HG02870 (cell line): ENCODE measurements around the gene CARD11.
"Not testable (repeated sequence)": the region's sequence is repeated elsewhere in the genome, so short reads cannot be mapped to it uniquely, and the experiment has no call there.

ENCODE experiments used
- ATAC-seq: cut with Tn5 transposase; IDR thresholded peaks from one replicate; pipeline ENCODE4 v1.9.1; 2021; ENCODE audit warnings: mild to moderate bottlenecking, moderate library complexity; ENCODE audit not compliant: unreplicated experiment

CARD11 gene

GRCh38 chr7:2928613-2929311, 114.9 kb downstream of the CARD11 start:
- no peak for ATAC-seq

GRCh38 chr7:2928256-2928612, 115.4 kb downstream of the CARD11 start:
- ATAC-seq, result no peak

GRCh38 chr7:2927592-2927991, 116.1 kb downstream of the CARD11 start:
- no peak for ATAC-seq

- no peak for ATAC-seq
These were observed 116.7 kb downstream of the CARD11 start for GRCh38 chr7:2926896-2927405.

GRCh38 chr7:2926120-2926895, 117.4 kb downstream of the CARD11 start:
- ATAC-seq, result no peak

GRCh38 chr7:2924866-2925840, 118.5 kb downstream of the CARD11 start:
- ATAC-seq, result no peak

- ATAC-seq, result no peak
These were observed 119.6 kb downstream of the CARD11 start for GRCh38 chr7:2923886-2924574.

- ATAC-seq, result no peak
These were observed 120.3 kb downstream of the CARD11 start for GRCh38 chr7:2923291-2923781.

- no peak for ATAC-seq
These were observed 120.8 kb downstream of the CARD11 start for GRCh38 chr7:2922866-2923265.

- ATAC-seq, result no peak
These were observed 121.3 kb downstream of the CARD11 start for GRCh38 chr7:2922348-2922691.

GRCh38 chr7:2921653-2922347, 121.9 kb downstream of the CARD11 start:
- no peak for ATAC-seq

GRCh38 chr7:2920956-2921652, 122.6 kb downstream of the CARD11 start:
- ATAC-seq, result no peak

GRCh38 chr7:2920480-2920879, 123.2 kb downstream of the CARD11 start:
- ATAC-seq, result not testable (repeated sequence)

- no peak for ATAC-seq
These were observed 123.6 kb downstream of the CARD11 start for GRCh38 chr7:2920041-2920440.

GRCh38 chr7:2919256-2919655, 124.4 kb downstream of the CARD11 start:
- ATAC-seq, result no peak

GRCh38 chr7:2918406-2918805, 125.3 kb downstream of the CARD11 start:
- no peak for ATAC-seq

GRCh38 chr7:2915023-2915422, 128.6 kb downstream of the CARD11 start:
- no peak for ATAC-seq

GRCh38 chr7:2913760-2914387, 129.8 kb downstream of the CARD11 start:
- ATAC-seq, result no peak
